Central memory CD4-positive, alpha-beta T cell (primary cell): Measurements from ENCODE around the gene RNF144B.
"Not testable (repeated sequence)": the region's sequence is repeated elsewhere in the genome, so short reads cannot be mapped to it uniquely, and the experiment has no call there.

Experiments used
- DNase-seq: peaks from one replicate; pipeline ENCODE4 v3.0.0; 2022

The RNF144B gene

GRCh38 chr6:18447552-18447951, 60.4 kb downstream of the RNF144B start:
- DNase-seq = no peak

- DNase-seq = no peak
Observed at GRCh38 chr6:18451756-18452155, 64.6 kb downstream of the RNF144B start.

- DNase-seq = no peak
Observed at GRCh38 chr6:18454446-18454845, 67.3 kb downstream of the RNF144B start.

GRCh38 chr6:18457065-18457737, 70.1 kb downstream of the RNF144B start:
- DNase-seq = no peak

- DNase-seq = not testable (repeated sequence)
Observed at GRCh38 chr6:18458086-18458485, 70.9 kb downstream of the RNF144B start.

- DNase-seq = no peak
Observed at GRCh38 chr6:18463429-18463828, 76.3 kb downstream of the RNF144B start.

GRCh38 chr6:18464176-18464575, 77.0 kb downstream of the RNF144B start:
- no peak for DNase-seq

- DNase-seq = no peak
Observed at GRCh38 chr6:18465410-18466154, 78.4 kb downstream of the RNF144B start.

GRCh38 chr6:18467741-18468502, 80.8 kb downstream of the RNF144B start:
- DNase-seq = no peak

- DNase-seq = no peak
Observed at GRCh38 chr6:18468503-18468843, 81.3 kb downstream of the RNF144B start.

GRCh38 chr6:18469536-18469935, 82.4 kb downstream of the RNF144B start:
- no peak for DNase-seq

GRCh38 chr6:18471232-18471964, 84.2 kb downstream of the RNF144B start:
- DNase-seq = no peak

- no peak for DNase-seq
Observed at GRCh38 chr6:18472941-18473340, 85.8 kb downstream of the RNF144B start.

- DNase-seq = no peak
Observed at GRCh38 chr6:18473755-18474154, 86.6 kb downstream of the RNF144B start.

GRCh38 chr6:18477301-18477941, 90.3 kb downstream of the RNF144B start:
- no peak for DNase-seq

- no peak for DNase-seq
Observed at GRCh38 chr6:18478610-18479009, 91.5 kb downstream of the RNF144B start.

- DNase-seq = no peak
Observed at GRCh38 chr6:18481870-18482269, 94.7 kb downstream of the RNF144B start.

GRCh38 chr6:18485660-18486435, 98.7 kb downstream of the RNF144B start:
- DNase-seq = no peak

GRCh38 chr6:18488004-18488403, 100.9 kb downstream of the RNF144B start:
- no peak for DNase-seq

- no peak for DNase-seq
Observed at GRCh38 chr6:18488526-18489270, 101.5 kb downstream of the RNF144B start.

- DNase-seq = no peak
Observed at GRCh38 chr6:18489335-18489734, 102.2 kb downstream of the RNF144B start.
